RWPE1 (cell line): ENCODE results near the gene SASS6.

Source experiments
- CTCF ChIA-PET: fragments of 350-600 bp; sonication (Branson Sonifier 250); formaldehyde crosslinking; extraction: SDS; loops from one replicate; lab custom pipeline; 2021; lab: Yijun Ruan, JAX
- POLR2A ChIA-PET: fragments of 400-600 bp; formaldehyde crosslinking; extraction: SDS; loops from one replicate; lab custom pipeline; 2020; ENCODE audit warnings: antibody characterized with exemption; ENCODE audit not compliant: low non-redundant PET; lab: Yijun Ruan, JAX
- DNase-seq: peaks from one replicate; pipeline ENCODE4 v3.0.0; 2012; ENCODE audit warnings: low spot score
- H3K27ac ChIP-seq: fragments of 450-650 bp; 2 replicates; pipeline ENCODE4 v1.5.1; 2017
- CTCF ChIP-seq: fragments of 450-650 bp; conservative IDR thresholded peaks from 2 replicates; pipeline ENCODE4 v1.5.1; 2017; ENCODE audit warnings: low read depth, mild to moderate bottlenecking

The SASS6 gene

GRCh38 chr1:100036718-100037655, 95.7 kb downstream of the SASS6 start:
- ChIA-PET POLR2A (no interaction called here), CTCF (no interaction called here)
- no peak overlapping the region; the same call in 1 of the 2 replicates for H3K27ac ChIP-seq
- peak; percentile 31 for DNase-seq
- no peak for TF ChIP-seq CTCF

GRCh38 chr1:100035214-100035613, 97.5 kb downstream of the SASS6 start:
- POLR2A ChIA-PET: no interaction called here
- H3K27ac ChIP-seq: no peak overlapping the region
- CTCF ChIA-PET: no interaction called here
- no peak for DNase-seq
- TF ChIP-seq CTCF: no peak

DNA sequence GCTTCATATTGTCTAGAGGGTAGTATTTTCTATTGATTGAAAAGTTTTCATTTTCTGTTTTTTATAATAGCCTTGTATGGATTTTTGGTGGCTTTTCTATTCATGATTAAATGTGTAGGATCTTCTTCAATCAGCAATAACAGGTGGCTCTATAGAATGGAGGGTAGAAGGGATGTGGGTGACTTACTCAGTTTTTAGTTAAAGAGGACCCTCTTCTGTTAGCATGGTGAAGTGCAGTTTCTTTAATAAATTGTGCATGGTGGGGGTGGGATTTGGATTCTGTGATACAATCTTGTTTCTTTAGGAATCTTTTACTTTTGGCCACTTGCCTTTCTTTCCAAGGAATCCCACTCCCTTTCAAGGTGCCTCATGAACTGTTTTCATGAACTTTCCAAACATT, 98.3 kb downstream of the SASS6 start:
- DNase-seq: peak; percentile 40
- ChIA-PET CTCF (interaction anchor here (0.6 kb wide), 1 partner anchor 288 kb away, joined by 3 read pairs; no protein-coding TSS in a partner anchor), POLR2A (no interaction called here)
- no peak overlapping the region for H3K27ac ChIP-seq
- no peak for TF ChIP-seq CTCF
